ENCODE measurements around the gene LRRC38. TPM values are rescaled to one million over a fixed set of nuclear protein-coding genes. Genes with fewer than 3 reads are reported as not detected.

The LRRC38 gene
- total RNA-seq, 2 donors from 2014 or later = 0.14 to 0.45 TPM

- Histone ChIP-seq H3K36me3 (no peaks in the 10 kb centered on the region), H3K9me3 (no peaks in the 10 kb centered on the region), H3K27me3 (replicated peaks; ENCODE audit: insufficient read depth) (no peaks in the 10 kb centered on the region), H3K4me1 (replicated peaks) (no peaks in the 10 kb centered on the region), H3K4me3 (no peak overlapping the region), H3K27ac (no peak overlapping the region)
- WGBS = 67% methylated on average over 5 of the region's 5 CpGs
- TF ChIP-seq, protein P1, sequence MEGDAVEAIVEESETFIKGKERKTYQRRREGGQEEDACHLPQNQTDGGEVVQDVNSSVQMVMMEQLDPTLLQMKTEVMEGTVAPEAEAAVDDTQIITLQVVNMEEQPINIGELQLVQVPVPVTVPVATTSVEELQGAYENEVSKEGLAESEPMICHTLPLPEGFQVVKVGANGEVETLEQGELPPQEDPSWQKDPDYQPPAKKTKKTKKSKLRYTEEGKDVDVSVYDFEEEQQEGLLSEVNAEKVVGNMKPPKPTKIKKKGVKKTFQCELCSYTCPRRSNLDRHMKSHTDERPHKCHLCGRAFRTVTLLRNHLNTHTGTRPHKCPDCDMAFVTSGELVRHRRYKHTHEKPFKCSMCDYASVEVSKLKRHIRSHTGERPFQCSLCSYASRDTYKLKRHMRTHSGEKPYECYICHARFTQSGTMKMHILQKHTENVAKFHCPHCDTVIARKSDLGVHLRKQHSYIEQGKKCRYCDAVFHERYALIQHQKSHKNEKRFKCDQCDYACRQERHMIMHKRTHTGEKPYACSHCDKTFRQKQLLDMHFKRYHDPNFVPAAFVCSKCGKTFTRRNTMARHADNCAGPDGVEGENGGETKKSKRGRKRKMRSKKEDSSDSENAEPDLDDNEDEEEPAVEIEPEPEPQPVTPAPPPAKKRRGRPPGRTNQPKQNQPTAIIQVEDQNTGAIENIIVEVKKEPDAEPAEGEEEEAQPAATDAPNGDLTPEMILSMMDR (IDR thresholded peaks at IDR 0.05) = no peak
- intact Hi-C loops (cut with DNase I) = no loop called here
- no peak for DNase-seq (ENCODE audit: low spot score)
Measured at GRCh38 chr1:13494025-13494424, 19.8 kb downstream of the LRRC38 start.

GRCh38 chr1:13492711-13493110 is 21.1 kb downstream of the LRRC38 start:
- no peaks in the 10 kb centered on the region for H3K4me1 ChIP-seq (replicated peaks)
- no peaks in the 10 kb centered on the region for H3K36me3 ChIP-seq
- intact Hi-C loops (cut with DNase I) = no loop called here
- no peaks in the 10 kb centered on the region for H3K27me3 ChIP-seq (replicated peaks; ENCODE audit: insufficient read depth)
- H3K27ac ChIP-seq = no peak overlapping the region
- TF ChIP-seq, protein P1 (IDR thresholded peaks at IDR 0.05) = no peak
- no peak for TF ChIP-seq POLR2AphosphoS5 (IDR thresholded peaks at IDR 0.05)
- TF ChIP-seq POLR2A (IDR thresholded peaks at IDR 0.05) = no peak
- no peak for DNase-seq (ENCODE audit: low spot score)
- H3K4me3 ChIP-seq = no peak overlapping the region
- WGBS = 44% methylated on average over 12 of the region's 12 CpGs
- no peaks in the 10 kb centered on the region for H3K9me3 ChIP-seq

GRCh38 chr1:13487957-13488356 is 25.8 kb downstream of the LRRC38 start:
- no peaks in the 10 kb centered on the region for H3K36me3 ChIP-seq
- H3K9me3 ChIP-seq = no peaks in the 10 kb centered on the region
- TF ChIP-seq POLR2A (IDR thresholded peaks at IDR 0.05) (no peak), POLR2AphosphoS5 (IDR thresholded peaks at IDR 0.05) (no peak)
- TF ChIP-seq, protein P1 (IDR thresholded peaks at IDR 0.05) = no peak
- H3K4me1 ChIP-seq (replicated peaks) = no peaks in the 10 kb centered on the region
- WGBS = 85% methylated on average over 3 of the region's 3 CpGs
- H3K27ac ChIP-seq = no peak overlapping the region
- no peaks in the 10 kb centered on the region for H3K27me3 ChIP-seq (replicated peaks; ENCODE audit: insufficient read depth)
- DNase-seq (ENCODE audit: low spot score) = no peak
- H3K4me3 ChIP-seq = no peak overlapping the region
- intact Hi-C loops (cut with DNase I) = no loop called here

- WGBS = 81% methylated on average over 17 of the region's 17 CpGs
- no peak overlapping the region for H3K4me3 ChIP-seq
- H3K9me3 ChIP-seq = no peaks in the 10 kb centered on the region
- no peak overlapping the region for H3K27ac ChIP-seq
- H3K27me3 ChIP-seq (replicated peaks; ENCODE audit: insufficient read depth) = no peaks in the 10 kb centered on the region
- intact Hi-C loops (cut with DNase I) = no loop called here
- DNase-seq (ENCODE audit: low spot score) = no peak
- H3K4me1 ChIP-seq (replicated peaks) = no peaks in the 10 kb centered on the region
- no peaks in the 10 kb centered on the region for H3K36me3 ChIP-seq
- TF ChIP-seq, protein P1 (IDR thresholded peaks at IDR 0.05) = no peak
- TF ChIP-seq POLR2AphosphoS5 (IDR thresholded peaks at IDR 0.05) (no peak), POLR2A (IDR thresholded peaks at IDR 0.05) (no peak)
Measured at GRCh38 chr1:13487143-13487868, 26.5 kb downstream of the LRRC38 start.

- H3K36me3 ChIP-seq = no peaks in the 10 kb centered on the region
- H3K4me1 ChIP-seq (replicated peaks) = no peaks in the 10 kb centered on the region
- DNase-seq (ENCODE audit: low spot score) = no peak
- H3K9me3 ChIP-seq = no peaks in the 10 kb centered on the region
- 68% methylated on average over 12 of the region's 12 CpGs for WGBS
- no peak overlapping the region for H3K4me3 ChIP-seq
- H3K27me3 ChIP-seq (replicated peaks; ENCODE audit: insufficient read depth) = no peaks in the 10 kb centered on the region
- intact Hi-C loops (cut with DNase I) = no loop called here
- no peak overlapping the region for H3K27ac ChIP-seq
- TF ChIP-seq, protein P1 (IDR thresholded peaks at IDR 0.05) = no peak
- TF ChIP-seq POLR2A (IDR thresholded peaks at IDR 0.05) = no peak
- TF ChIP-seq POLR2AphosphoS5 (IDR thresholded peaks at IDR 0.05) = no peak
Measured at GRCh38 chr1:13483946-13484345, 29.9 kb downstream of the LRRC38 start.

Data from prostate gland (tissue), 2 donors.